ENCODE results near the gene BMPER. TPM values are rescaled to one million over a fixed set of nuclear protein-coding genes. Genes with fewer than 3 reads are reported as not detected.

BMPER gene
- total RNA-seq, 1 experiment from 2014 or later, result not detected

DNA sequence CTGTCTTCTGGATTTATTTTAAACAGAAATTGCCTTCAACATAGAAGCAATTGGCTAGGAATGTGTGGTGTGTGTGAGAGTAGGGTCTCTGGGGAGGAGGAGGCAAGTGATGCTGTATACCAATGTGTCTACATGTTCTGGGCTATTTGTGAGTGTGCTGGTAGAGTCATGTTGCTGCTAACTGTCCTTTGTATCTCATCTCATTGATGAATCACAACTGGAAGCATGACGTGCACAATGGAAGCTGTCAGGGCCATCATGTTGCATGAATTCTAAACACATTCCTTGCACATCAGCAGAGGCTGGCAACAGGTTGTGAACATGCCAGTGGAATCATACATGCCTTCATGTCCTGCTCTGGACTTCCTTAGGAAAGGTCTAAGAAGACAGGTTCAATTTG, 199.7 kb downstream of the BMPER start:
- Mint-ChIP-seq H3K4me1 (ENCODE audit: low read depth, unreplicated experiment) (no peaks in the 10 kb centered on the region), H3K27me3 (ENCODE audit: insufficient read depth, unreplicated experiment) (peaks cover 7% of the 10 kb centered on the region), H3K27ac (ENCODE audit: unreplicated experiment) (no peak overlapping the region), H3K36me3 (ENCODE audit: insufficient read depth, unreplicated experiment) (no peaks in the 10 kb centered on the region), H3K9me3 (ENCODE audit: unreplicated experiment) (peaks cover under 1% of the 10 kb centered on the region), H3K4me3 (ENCODE audit: unreplicated experiment) (no peak overlapping the region)
- H3K9me3 ChIP-seq, result no peaks in the 10 kb centered on the region
- H3K36me3 ChIP-seq (ENCODE audit: control insufficient read depth, insufficient read depth, low read length), result no peaks in the 10 kb centered on the region
- no TSS peak for BruUV-seq (replicated peaks)
- TF ChIP-seq, protein P1, sequence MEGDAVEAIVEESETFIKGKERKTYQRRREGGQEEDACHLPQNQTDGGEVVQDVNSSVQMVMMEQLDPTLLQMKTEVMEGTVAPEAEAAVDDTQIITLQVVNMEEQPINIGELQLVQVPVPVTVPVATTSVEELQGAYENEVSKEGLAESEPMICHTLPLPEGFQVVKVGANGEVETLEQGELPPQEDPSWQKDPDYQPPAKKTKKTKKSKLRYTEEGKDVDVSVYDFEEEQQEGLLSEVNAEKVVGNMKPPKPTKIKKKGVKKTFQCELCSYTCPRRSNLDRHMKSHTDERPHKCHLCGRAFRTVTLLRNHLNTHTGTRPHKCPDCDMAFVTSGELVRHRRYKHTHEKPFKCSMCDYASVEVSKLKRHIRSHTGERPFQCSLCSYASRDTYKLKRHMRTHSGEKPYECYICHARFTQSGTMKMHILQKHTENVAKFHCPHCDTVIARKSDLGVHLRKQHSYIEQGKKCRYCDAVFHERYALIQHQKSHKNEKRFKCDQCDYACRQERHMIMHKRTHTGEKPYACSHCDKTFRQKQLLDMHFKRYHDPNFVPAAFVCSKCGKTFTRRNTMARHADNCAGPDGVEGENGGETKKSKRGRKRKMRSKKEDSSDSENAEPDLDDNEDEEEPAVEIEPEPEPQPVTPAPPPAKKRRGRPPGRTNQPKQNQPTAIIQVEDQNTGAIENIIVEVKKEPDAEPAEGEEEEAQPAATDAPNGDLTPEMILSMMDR (IDR thresholded peaks at IDR 0.05; ENCODE audit: insufficient read depth in 1 of 2, low read depth in 1 of 2, low read length in 1 of 2, severe bottlenecking in 1 of 2, unreplicated experiment in 1 of 2), result no peak
- no peak overlapping the region for H3K4me3 ChIP-seq (ENCODE audit: low read depth, low read length)
- POLR2A ChIA-PET, result no interaction called here
- CTCF ChIA-PET, result interaction anchor here (0.6 kb wide), 1 partner anchor 609 kb away, joined by 3 read pairs; no protein-coding TSS in a partner anchor
- intact Hi-C loops (cut with micrococcal nuclease; ENCODE audit: unreplicated experiment), result no loop called here
- DNase-seq, result no peak
- H3K4me1 ChIP-seq, result no peaks in the 10 kb centered on the region
- H3K27me3 ChIP-seq (replicated peaks; ENCODE audit: control insufficient read depth, insufficient read depth, low read length), result no peaks in the 10 kb centered on the region

DNA sequence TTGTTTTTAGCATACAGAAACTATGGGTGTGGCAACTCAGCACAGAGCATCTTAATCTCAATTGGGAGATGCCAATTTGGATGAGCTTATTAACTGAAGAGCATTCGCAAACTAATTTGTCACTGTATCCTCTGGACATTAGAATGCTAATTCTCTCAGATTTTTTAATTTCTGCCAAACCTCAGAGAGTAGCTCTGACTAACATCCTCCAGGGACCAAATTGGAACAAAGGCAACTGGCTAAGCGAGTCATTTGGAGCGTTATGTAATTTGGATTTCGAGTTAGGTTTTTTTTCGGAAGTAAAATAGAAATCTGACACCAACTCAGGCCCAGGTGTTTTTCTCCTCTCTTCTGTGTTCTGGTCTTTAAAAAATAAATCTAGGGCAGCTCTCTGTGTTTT, 201.9 kb downstream of the BMPER start:
- Histone ChIP-seq H3K36me3 (ENCODE audit: control insufficient read depth, insufficient read depth, low read length) (no peaks in the 10 kb centered on the region), H3K27me3 (replicated peaks; ENCODE audit: control insufficient read depth, insufficient read depth, low read length) (no peaks in the 10 kb centered on the region), H3K4me3 (ENCODE audit: low read depth, low read length) (no peak overlapping the region), H3K9me3 (no peaks in the 10 kb centered on the region), H3K4me1 (no peaks in the 10 kb centered on the region)
- no peak for DNase-seq
- H3K9me3 Mint-ChIP-seq (ENCODE audit: unreplicated experiment), result peaks cover 8% of the 10 kb centered on the region
- ChIA-PET CTCF (no interaction called here), POLR2A (no interaction called here)
- no peak overlapping the region for H3K27ac Mint-ChIP-seq (ENCODE audit: unreplicated experiment)
- BruUV-seq (replicated peaks), result no TSS peak
- H3K27me3 Mint-ChIP-seq (ENCODE audit: insufficient read depth, unreplicated experiment), result peaks cover 11% of the 10 kb centered on the region
- H3K4me3 Mint-ChIP-seq (ENCODE audit: unreplicated experiment), result no peak overlapping the region
- intact Hi-C loops (cut with micrococcal nuclease; ENCODE audit: unreplicated experiment), result no loop called here
- TF ChIP-seq, protein P1 (IDR thresholded peaks at IDR 0.05; ENCODE audit: insufficient read depth in 1 of 2, low read depth in 1 of 2, low read length in 1 of 2, severe bottlenecking in 1 of 2, unreplicated experiment in 1 of 2), result no peak
- H3K36me3 Mint-ChIP-seq (ENCODE audit: insufficient read depth, unreplicated experiment), result no peaks in the 10 kb centered on the region
- H3K4me1 Mint-ChIP-seq (ENCODE audit: low read depth, unreplicated experiment), result no peaks in the 10 kb centered on the region

DNA sequence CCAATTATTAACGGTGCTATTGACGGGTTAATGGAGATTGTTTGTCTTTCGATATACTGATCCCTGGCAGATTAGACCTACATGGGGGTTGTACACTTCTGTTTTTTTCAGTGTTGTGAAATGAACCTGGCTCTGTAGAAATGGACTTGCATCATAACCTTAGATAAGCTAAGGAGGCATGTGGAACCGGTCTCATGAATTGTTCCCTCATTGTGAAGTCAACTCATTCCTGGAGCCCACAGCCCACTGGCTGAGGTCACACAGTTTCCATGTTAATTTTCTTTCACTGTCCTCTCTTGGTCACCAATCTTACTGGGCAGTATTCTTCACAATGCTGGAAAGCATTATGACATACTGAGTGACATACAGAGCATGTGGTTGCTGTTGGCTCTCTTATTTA, 202.8 kb downstream of the BMPER start:
- BruUV-seq (replicated peaks), result no TSS peak
- H3K9me3 Mint-ChIP-seq (ENCODE audit: unreplicated experiment), result peaks cover 8% of the 10 kb centered on the region
- H3K4me1 Mint-ChIP-seq (ENCODE audit: low read depth, unreplicated experiment), result no peaks in the 10 kb centered on the region
- intact Hi-C loops (cut with micrococcal nuclease; ENCODE audit: unreplicated experiment), result no loop called here
- no peak for DNase-seq
- Histone ChIP-seq H3K9me3 (no peaks in the 10 kb centered on the region), H3K4me3 (ENCODE audit: low read depth, low read length) (no peak overlapping the region), H3K27me3 (replicated peaks; ENCODE audit: control insufficient read depth, insufficient read depth, low read length) (no peaks in the 10 kb centered on the region), H3K4me1 (no peaks in the 10 kb centered on the region), H3K36me3 (ENCODE audit: control insufficient read depth, insufficient read depth, low read length) (no peaks in the 10 kb centered on the region)
- H3K36me3 Mint-ChIP-seq (ENCODE audit: insufficient read depth, unreplicated experiment), result no peaks in the 10 kb centered on the region
- ChIA-PET CTCF (no interaction called here), POLR2A (no interaction called here)
- no peak overlapping the region for H3K4me3 Mint-ChIP-seq (ENCODE audit: unreplicated experiment)
- TF ChIP-seq, protein P1 (IDR thresholded peaks at IDR 0.05; ENCODE audit: insufficient read depth in 1 of 2, low read depth in 1 of 2, low read length in 1 of 2, severe bottlenecking in 1 of 2, unreplicated experiment in 1 of 2), result no peak
- H3K27ac Mint-ChIP-seq (ENCODE audit: unreplicated experiment), result no peak overlapping the region
- peaks cover 8% of the 10 kb centered on the region for H3K27me3 Mint-ChIP-seq (ENCODE audit: insufficient read depth, unreplicated experiment)
